HEK293 (cell line): Measurements from ENCODE around the gene METTL23.

Experiments used
- KLF7 ChIP-seq: fragments of 450-650 bp; formaldehyde crosslinking; IDR thresholded peaks from 2 replicates; pipeline ENCODE4 v1.5.1; 2016; ENCODE audit warnings: missing biosample characterization, missing genetic modification characterization, borderline replicate concordance
- SP7 ChIP-seq: fragments of 450-650 bp; formaldehyde crosslinking; IDR thresholded peaks from 2 replicates; pipeline ENCODE4 v1.5.1; 2016; ENCODE audit warnings: missing biosample characterization, missing genetic modification characterization
- TCF7L2 ChIP-seq: IDR thresholded peaks from 2 replicates; pipeline ENCODE4 v1.6.1; 2011; ENCODE audit warnings: low read depth, mild to moderate bottlenecking, inconsistent platforms, low read length, moderate library complexity, borderline replicate concordance
- ZBTB8A ChIP-seq: fragments of 450-650 bp; formaldehyde crosslinking; IDR thresholded peaks from 2 replicates; pipeline ENCODE4 v1.5.1; 2016; ENCODE audit warnings: missing biosample characterization, missing genetic modification characterization
- ZNF121 ChIP-seq: fragments of 450-650 bp; formaldehyde crosslinking; IDR thresholded peaks from 2 replicates; pipeline ENCODE4 v1.5.1; 2016; ENCODE audit warnings: missing biosample characterization, missing genetic modification characterization
- ZNF274 ChIP-seq, 2 experiments: fragments of 200-500 bp in 1 of 2; fragments of 450-650 bp in 1 of 2; sonication (Bioruptor generic) in 1 of 2; formaldehyde crosslinking in 1 of 2; IDR thresholded peaks; 2 replicates each; pipeline versions ENCODE4 v1.5.1 to v1.6.1; 2014 to 2016; ENCODE audit warnings: borderline replicate concordance in 1 of 2, inconsistent platforms in 1 of 2, low read length in 1 of 2, missing biosample characterization in 1 of 2, missing genetic modification characterization in 1 of 2

DNA sequence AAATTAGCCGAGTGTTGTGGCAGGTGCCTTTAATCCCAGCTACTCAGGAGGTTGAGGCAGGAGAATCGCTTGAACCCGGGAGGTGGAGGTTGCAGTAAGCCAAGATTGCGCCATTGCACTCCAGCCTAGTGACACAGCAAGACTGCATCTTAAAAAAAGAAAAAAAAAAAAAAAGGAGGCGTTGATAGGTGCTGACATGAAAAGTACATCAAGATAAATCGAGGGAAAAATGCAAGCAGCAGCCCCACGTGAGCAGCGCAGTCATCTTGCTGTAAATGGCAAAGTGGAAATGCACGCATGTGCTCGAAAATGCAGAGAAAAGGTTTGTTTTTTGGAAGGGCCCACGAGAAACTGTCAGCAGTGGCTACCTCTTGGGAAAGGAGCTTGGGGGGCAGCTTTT is 36.8 kb upstream of the METTL23 start:
- TF ChIP-seq TCF7L2 (no peak), ZNF121 (tag by site-specific recombination) (no peak), ZNF274 (IDR thresholded peaks at IDR 0.05; ENCODE audit: low read length) (no peak), ZNF274 (tag by site-specific recombination; IDR thresholded peaks at IDR 0.05; ENCODE audit: borderline replicate concordance) (no peak), SP7 (tag by site-specific recombination) (no peak), ZBTB8A (tag by site-specific recombination) (no peak), KLF7 (no peak)
